Activated CD8-positive, alpha-beta memory T cell treated with anti-CD3 and anti-CD28 coated beads, Interleukin-2, amount 50 U/mL, for 4 hours (primary cell): Measurements from ENCODE around the gene PTPRN2.
"Not testable (repeated sequence)": the region's sequence is repeated elsewhere in the genome, so short reads cannot be mapped to it uniquely, and the experiment has no call there.

ENCODE experiments used
- DNase-seq: peaks from one replicate; pipeline ENCODE4 v3.0.0-alpha.2; 2020

The PTPRN2 gene

DNA sequence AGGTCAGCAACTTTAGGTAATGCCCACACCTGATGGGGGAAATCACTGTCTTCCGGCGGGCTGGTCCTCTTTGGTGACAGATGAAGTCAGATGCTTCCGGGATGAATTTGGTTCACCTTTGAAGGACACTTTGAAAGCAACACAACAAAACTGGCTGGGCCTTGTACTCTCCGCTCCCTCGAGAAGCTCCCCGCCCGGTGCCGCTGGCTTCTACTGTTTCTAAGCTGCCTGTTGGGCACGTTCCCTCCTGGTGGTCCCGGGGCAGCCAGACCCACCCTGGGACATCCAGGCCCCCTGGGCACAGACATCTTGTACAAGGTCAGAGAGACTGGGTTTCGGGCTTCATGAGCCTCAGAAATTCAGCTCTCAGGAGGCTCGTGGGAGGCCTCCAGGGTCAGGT is 798.5 kb downstream of the PTPRN2 start:
- DNase-seq = no peak

DNA sequence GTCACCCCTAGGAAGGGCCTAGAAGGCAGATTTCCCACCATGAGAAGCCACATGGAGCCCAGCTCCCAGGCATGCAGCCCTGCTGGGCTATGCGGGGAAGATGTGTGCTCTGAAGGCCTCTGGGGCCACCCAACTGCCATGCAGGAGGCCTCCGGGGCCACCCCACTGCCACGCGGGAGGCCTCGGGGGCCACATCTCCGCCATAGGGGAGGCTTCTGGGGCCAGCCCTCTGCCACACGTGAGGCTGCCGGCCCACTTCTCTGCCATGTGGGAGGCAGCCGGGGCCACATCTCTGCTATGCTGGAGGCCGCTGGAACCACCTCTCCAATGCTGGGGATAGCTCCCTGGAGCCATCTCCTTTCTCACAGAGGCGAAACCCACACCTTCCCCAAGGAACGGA is 799.0 kb downstream of the PTPRN2 start:
- no peak for DNase-seq

GRCh38 chr7:157787275-157787701 is 800.3 kb downstream of the PTPRN2 start:
- DNase-seq = no peak

DNA sequence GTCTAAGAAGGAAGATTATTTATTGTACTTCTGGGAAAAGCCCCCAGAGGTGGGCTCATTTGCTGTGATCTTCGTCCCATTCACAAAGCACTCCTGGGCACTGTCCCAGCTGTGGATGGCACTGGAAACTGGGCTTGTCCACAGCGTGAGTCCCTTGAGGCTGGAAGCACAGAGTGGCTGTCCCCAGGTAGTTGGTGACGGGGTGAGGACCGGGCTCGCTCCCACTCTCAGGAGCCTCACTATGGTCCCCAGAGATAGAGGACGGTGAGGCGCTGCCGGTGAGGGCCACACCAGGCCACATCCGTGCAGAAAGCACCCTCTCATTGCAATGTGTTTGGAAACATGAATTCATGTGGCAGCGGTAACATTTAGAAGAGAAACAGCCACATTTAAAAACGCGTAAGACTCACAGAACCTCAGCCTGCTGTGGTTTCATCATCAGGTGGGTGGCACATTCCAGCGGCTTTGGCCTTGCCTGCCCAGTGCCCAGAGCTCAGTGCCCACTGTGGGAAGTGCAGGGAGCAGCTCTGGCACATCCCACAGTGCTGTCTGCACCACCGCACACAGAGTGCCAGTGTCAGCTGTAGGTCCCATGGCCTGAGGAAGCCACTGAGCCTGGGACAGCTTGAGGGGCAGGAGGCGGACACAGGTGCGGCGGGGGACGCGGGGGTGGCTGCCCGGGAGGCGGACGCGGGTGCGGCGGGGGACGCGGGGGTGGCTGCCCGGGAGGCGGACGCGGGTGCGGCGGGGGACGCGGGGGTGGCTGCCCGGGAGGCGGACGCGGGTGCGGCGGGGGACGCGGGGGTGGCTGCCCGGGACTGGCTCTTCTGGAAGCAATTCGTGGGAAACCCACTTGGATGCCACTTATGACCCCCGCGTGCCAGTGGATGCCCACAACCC is 801.0 kb downstream of the PTPRN2 start:
- DNase-seq = no peak

DNA sequence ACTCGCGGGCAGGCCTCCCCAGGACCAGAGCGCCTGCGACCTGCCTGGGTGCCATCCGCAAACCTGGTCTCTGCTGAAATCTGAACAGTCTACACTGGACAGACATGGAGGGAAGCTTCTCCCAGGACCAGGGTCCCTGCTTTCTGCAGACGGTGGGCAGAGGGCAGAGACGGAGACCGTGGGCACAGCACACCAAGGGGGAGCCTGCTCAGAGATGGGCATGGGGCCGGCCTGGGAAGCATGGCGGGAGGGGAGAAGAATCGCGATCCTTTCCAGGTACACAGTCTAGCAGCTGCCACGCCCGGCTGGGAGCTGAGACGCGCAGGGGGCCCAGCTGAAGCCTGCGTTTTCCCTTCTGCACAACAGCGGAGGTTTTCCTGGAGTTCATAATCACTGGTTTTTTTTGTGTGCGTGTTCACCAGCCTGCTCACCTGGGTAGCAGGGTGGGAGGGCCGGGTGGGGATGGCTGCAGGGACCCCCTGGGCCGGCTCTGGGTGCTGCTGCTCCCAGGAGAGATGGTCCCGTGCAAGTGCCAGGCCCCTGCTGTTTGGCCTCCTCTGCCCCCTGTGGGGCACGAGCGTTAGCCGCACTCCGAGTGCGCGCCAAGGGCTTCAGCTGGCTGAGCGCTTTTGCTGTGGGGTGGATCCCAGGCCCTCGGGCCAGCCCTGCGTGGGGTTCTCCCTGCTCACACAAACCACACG is 802.0 kb downstream of the PTPRN2 start:
- DNase-seq = no peak

GRCh38 chr7:157784979-157785441 is 802.6 kb downstream of the PTPRN2 start:
- DNase-seq = no peak

DNA sequence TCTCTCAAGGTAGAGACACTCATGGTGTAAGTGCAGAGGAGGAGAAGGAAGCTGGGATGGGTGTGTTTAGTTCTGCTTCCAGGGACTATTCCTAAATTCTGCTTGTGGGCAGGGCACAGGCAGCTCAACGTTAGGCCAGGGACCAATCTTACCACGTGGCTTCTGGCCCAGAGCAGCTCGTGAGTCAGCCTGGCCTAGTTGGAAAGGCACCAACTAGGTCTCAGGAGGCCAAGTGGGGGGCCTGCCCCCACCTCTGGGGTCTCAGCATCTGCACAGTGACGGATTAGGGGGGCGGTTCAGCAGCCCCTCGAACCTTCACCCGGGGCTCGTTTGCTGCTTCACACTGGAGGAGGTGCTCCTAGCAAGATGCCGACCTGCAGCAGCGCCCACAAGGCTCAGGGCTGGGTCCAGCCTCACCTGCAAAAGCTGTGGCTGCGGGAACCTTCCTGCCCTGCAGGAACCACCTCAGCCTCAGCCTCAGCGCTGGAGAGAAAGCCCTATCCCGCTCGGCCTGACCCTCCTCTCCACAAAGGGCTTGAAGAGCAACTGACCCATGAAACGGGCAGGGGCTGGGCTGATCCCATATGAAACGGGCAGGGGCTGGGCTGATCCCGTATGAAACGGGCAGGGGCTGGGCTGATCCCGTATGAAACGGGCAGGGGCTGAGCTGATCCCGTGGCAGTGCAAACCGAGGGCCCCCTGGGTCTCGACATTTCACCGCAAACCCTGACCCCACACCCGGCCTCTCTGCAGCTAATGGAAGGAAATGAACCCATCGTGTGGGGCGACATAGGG is 803.4 kb downstream of the PTPRN2 start:
- DNase-seq = no peak

DNA sequence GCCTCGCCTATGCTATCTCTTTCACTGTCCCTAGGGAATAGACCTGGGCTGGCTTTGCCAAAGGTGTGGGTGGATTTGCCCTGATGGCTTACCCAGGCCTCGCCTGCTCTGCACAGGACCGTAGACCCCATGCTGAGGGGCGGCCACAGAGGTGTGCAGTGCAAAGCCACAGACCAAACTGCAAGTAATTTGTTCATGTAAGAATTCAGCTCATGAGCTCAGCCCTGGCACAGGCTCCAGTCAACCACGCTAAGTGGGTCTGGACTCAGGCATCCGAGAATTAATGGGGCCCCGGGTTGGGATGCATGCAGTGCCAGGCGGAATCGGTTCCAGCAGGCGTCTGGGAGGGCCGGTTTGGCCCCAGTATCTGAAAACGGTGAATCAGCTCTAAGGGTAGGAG is 805.6 kb downstream of the PTPRN2 start:
- DNase-seq = no peak

DNA sequence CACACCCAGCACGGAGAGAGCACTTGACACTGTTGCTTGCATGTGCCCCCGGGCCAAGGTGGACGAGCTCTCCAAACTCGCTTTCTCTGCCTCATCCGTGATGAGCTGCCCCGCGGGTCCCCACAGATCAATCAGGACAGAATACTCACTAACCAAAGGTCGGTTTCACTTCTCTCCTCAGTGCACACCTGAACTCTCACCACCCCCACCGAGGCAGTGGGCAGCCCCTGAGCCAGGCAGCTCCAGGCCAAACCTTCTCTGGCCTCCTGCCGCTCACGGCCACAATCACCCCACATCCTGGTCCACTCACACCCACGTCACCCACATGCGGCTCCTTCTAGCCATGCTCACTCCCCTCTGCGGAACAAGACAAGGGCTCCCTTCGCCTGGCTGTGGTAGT is 806.9 kb downstream of the PTPRN2 start:
- DNase-seq = no peak

DNA sequence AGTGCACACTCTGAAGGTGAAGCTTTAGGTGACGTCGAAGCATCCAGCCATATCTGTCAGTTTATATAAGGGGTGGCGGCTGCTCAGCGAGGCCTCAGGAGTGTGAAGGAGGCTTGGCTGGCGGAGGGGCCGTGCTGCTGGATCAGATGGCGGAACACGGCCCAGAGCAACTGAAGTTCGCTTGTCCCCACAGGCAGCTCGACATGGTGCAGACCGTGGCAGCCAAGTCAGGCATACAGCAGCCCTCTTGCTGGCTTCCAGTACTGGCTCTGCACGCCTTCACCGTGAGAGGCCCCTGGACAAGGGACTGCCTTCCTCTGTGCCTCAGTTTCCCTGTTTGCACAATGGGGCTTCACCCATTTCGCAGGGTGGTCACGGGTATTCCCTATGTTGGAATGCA is 807.3 kb downstream of the PTPRN2 start:
- DNase-seq = no peak

- DNase-seq = no peak
Observed at GRCh38 chr7:157779206-157779605, 808.4 kb downstream of the PTPRN2 start.

DNA sequence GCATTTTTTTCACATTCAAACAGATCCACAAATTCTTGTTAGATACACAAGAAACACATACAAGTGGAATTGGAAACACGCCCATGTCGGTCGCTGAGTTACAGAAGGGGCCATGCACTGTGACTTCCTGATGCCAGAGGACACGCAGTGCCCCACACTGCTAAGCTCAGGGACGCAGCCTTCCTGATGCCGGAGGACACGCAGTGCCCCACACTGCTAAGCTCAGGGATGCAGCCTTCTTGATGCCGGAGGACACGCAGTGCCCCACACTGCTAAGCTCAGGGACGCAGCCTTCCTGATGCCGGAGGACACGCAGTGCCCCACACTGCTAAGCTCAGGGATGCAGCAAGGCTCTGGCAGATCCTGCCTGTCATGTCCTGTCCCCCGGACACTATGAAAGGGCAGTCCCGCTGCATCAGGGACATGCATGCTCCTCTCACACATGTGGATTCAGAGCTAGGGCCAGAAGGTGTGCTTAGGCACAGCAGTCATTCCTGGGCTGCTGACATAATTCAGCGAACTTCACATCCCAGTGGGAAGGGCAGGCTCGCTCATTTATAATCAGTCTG is 810.3 kb downstream of the PTPRN2 start:
- not testable (repeated sequence) for DNase-seq

DNA sequence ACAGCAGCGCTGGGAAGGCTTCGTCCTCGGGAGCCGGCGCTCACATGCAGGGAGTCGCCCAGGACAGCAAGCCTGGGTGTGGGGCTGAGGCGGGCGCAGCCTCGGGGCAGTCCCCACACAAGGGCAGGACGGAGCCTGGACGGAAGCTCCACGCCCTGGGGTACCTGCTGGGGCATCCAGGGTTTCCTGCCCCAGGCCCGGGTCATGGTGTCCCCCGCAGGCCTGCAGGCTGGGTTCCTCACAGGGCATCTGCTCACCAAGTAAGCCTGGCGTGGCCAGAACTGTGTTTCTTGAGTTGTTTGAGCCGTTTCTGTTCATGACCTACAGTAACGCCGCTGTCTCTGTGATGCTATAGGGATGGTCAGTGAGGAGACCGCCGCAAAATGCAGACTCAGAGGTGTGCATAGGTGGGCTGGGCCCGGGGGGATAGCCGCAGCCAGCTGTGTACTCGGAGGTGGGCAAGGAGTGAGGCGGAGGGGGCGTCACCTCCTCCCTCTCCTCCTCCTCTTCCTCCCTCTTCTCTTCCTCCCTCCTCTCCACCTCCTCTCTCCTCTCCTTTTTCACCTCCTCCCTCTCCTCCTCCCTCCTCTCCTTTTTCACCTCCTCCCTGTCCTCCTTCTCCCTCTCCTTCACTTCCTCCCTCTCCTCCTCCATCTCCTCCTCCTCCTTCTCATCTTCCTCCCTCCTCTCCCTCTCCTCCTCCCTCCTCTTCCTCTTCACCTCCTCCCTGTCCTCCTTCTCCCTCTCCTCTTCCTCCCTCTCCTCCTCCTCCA is 811.9 kb downstream of the PTPRN2 start:
- no peak for DNase-seq

- no peak for DNase-seq
Observed at GRCh38 chr7:157775021-157775559, 812.5 kb downstream of the PTPRN2 start.

- DNase-seq = no peak
Observed at GRCh38 chr7:157774495-157774894, 813.1 kb downstream of the PTPRN2 start.

DNA sequence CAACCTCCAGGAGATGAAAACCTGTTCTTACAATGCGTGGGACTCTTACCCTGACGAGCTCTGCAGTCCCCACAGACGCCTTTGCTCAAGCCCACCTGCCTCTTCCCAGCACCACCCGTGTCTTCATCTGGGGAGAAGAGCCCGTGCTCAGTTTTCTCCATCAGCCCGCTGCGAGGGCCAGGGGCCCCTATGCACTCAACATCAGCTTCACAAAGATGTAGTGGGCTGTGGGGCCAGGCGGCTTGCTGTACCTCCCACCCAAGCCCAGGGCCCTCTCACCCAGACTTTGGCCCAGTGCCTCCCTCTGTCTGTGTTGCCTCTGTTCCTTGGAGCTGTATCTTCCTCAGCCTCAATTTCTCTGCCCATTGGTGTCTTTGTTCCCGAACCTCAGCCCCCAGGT is 814.3 kb downstream of the PTPRN2 start:
- no peak for DNase-seq

DNA sequence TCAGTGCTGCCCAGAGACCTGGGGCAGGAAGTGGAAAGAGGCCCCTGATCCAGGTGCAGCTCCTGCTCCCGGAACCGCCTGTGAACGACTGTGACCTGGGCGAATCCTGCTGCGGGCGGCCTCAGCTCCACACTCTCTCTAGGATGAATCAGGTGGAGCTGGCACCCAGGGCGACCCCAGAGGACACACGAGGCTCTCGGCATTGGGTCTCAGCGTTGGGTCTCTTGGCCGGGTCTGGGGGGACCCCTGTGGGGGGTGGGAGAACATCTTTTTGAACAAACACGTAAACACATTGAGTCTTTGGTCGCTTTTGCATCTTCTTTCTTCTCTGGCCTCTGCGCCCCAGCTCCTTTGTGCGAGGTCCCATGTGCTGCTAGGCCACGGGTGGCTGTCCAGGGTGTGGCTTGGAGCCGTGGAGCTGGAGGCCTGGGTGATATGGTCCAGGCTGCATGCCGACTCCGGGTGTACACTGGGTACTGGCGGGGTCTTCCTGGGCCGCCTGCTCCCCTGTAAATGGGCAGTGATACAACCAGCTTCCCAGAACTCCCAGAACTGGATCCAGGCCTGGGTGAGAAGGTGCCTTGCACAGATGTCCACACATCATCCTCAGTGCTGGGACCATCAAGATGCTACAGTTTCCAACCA is 815.0 kb downstream of the PTPRN2 start:
- DNase-seq = no peak

DNA sequence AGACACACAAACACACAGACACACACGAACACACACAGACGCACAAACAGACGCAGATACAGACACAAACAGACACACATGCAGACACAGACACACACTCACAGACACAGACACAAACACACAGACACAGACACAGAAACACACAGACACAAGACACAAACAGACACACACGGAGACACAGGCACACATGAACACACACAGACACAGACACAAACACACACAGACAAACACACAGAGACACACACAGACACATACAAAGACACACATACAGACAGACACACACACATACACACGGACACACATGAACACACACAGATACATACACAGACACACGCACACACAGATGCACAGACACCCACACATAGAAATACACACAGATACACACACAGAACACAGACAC is 815.9 kb downstream of the PTPRN2 start:
- DNase-seq = no peak

- no peak for DNase-seq
Observed at GRCh38 chr7:157770716-157771320, 816.8 kb downstream of the PTPRN2 start.

DNA sequence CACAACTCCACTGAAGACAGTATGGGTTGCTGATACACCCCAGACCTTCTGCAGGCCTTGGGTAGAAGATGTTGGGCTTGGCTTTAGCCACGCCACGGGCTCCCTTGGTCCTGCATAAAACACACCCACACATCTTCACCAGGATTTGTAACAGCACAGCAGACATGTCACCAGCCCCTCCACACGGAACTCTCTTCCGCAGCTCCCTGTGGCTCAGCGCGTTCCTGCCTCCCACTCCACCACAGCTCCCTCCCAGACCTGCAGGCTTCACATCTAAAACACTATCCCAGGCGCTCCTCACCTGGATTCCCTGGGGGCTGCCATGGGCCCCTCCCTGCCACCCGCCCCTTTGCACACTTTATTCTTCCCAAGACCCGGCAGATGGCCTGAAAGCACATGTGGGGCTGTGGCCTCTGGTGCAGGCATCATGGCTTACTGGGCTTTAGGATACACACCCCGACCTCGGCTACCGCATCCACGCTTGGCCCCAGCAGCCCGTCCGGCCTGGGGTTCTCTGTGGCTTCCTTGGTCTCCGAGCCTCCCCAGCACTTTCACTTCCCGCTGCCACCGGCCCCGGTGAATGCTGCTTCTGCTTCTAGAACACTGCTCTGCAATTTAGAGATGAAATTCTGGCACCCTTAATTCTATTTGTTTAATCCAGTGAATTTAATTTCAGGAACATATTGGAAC is 818.0 kb downstream of the PTPRN2 start:
- no peak for DNase-seq
